Stimulated activated naive CD4-positive, alpha-beta T cell treated with Interleukin-2 at 50 U/mL for 16 hours (primary cell): ENCODE results near the gene PLCG1.

Source experiments
- DNase-seq: peaks from one replicate; lab custom pipeline; 2025; lab: John Stamatoyannopoulos, UW

The PLCG1 gene

GRCh38 chr20:41214666-41215065 lies 77.3 kb downstream of the PLCG1 start:
- no peak for DNase-seq

GRCh38 chr20:41217422-41217821 lies 80.1 kb downstream of the PLCG1 start:
- DNase-seq = no peak

GRCh38 chr20:41218466-41218865 lies 81.1 kb downstream of the PLCG1 start:
- no peak for DNase-seq

- no peak for DNase-seq
These were observed 82.5 kb downstream of the PLCG1 start for GRCh38 chr20:41219824-41220223.

GRCh38 chr20:41221614-41222218 lies 84.4 kb downstream of the PLCG1 start:
- no peak for DNase-seq

- no peak for DNase-seq
These were observed 85.0 kb downstream of the PLCG1 start for GRCh38 chr20:41222296-41222695.

GRCh38 chr20:41222703-41223102 lies 85.4 kb downstream of the PLCG1 start:
- DNase-seq = no peak

GRCh38 chr20:41223112-41223511 lies 85.8 kb downstream of the PLCG1 start:
- no peak for DNase-seq

- no peak for DNase-seq
These were observed 86.9 kb downstream of the PLCG1 start for GRCh38 chr20:41224281-41224680.

- DNase-seq = no peak
These were observed 87.7 kb downstream of the PLCG1 start for GRCh38 chr20:41225091-41225490.

GRCh38 chr20:41226426-41226825 lies 89.1 kb downstream of the PLCG1 start:
- DNase-seq = no peak
